Endothelial cell of umbilical vein (primary cell): ENCODE results near the gene RASAL2. TPM values are rescaled to one million over a fixed set of nuclear protein-coding genes. Genes with fewer than 3 reads are reported as not detected.

Experiments used
- BruUV-seq: library from RNA; stranded (reverse); fragments of 400-500 nt; replicated peaks from 2 replicates; lab custom pipeline; 2021; lab: Mats Ljungman, UMichigan
- CTCF ChIA-PET: fragments of 300-600, 350-600 bp; sonication (Branson Sonifier 250); formaldehyde crosslinking; loops from one replicate; lab custom pipeline; 2021; ENCODE audit warnings: antibody characterized with exemption, inconsistent platforms; lab: Charles Lee
- POLR2A ChIA-PET: fragments of 300-600, 350-600 bp; sonication (Branson Sonifier 250); formaldehyde crosslinking; loops from one replicate; lab custom pipeline; 2021; ENCODE audit warnings: antibody characterized with exemption, inconsistent platforms; lab: Charles Lee
- DNase-seq: peaks from one replicate; pipeline ENCODE4 v3.0.0-alpha.2; 2011; ENCODE audit warnings: low read depth, low spot score
- FAIRE-seq: peaks from 2 replicates; lab custom pipeline; 2011; peaks lifted over from hg19 to GRCh38; lab: Jason Lieb, UNC
- H2AFZ ChIP-seq: 2 replicates; pipeline ENCODE4 v1.6.0; 2012; ENCODE audit warnings: low read depth, low read length, control low read depth, inconsistent platforms
- H3K27ac ChIP-seq: 2 replicates; pipeline ENCODE4 v1.5.1; 2011; ENCODE audit warnings: low read depth, mild to moderate bottlenecking, control low read depth, low read length, moderate library complexity; ENCODE audit not compliant: insufficient read depth
- H3K27me3 ChIP-seq, 2 experiments: 2 replicates each; pipeline versions ENCODE4 v1.6.0 to v1.6.1; 2011; ENCODE audit warnings: low read length in 2 of 2, mixed read lengths in 1 of 2; ENCODE audit not compliant: control insufficient read depth in 2 of 2, insufficient read depth in 2 of 2
- H3K36me3 ChIP-seq, 2 experiments: 2 replicates in 1 of 2; 3 replicates in 1 of 2; pipeline ENCODE4 v1.5.1; 2011; ENCODE audit warnings: low read length in 2 of 2, mild to moderate bottlenecking in 1 of 2, moderate library complexity in 1 of 2; ENCODE audit not compliant: control insufficient read depth in 2 of 2, insufficient read depth in 2 of 2; ENCODE audit errors: extremely low read depth in 1 of 2
- H3K4me1 ChIP-seq: 3 replicates; pipeline ENCODE4 v1.5.1; 2011; ENCODE audit warnings: mild to moderate bottlenecking, low read length; ENCODE audit not compliant: control insufficient read depth, insufficient read depth; ENCODE audit errors: extremely low read depth
- H3K4me2 ChIP-seq: 2 replicates; pipeline ENCODE4 v1.6.1; 2011; ENCODE audit warnings: low read length, control low read depth, mixed read lengths; ENCODE audit not compliant: insufficient read depth
- H3K4me3 ChIP-seq, 3 experiments: fragments of 200-600 bp in 1 of 3; sonication (generic), shearing (Covaris generic) in 1 of 3; replicated peaks in 1 of 3; 2 replicates each; pipeline ENCODE4 v1.5.1; 2011 to 2016; ENCODE audit warnings: control low read depth in 3 of 3, low read length in 3 of 3, mild to moderate bottlenecking in 2 of 3, inconsistent platforms in 1 of 3, low read depth in 1 of 3, moderate library complexity in 1 of 3; ENCODE audit not compliant: insufficient read depth in 1 of 3
- H3K79me2 ChIP-seq: 2 replicates; pipeline ENCODE4 v1.6.0; 2012; ENCODE audit warnings: low read length, inconsistent platforms; ENCODE audit not compliant: control insufficient read depth, insufficient read depth
- H3K9ac ChIP-seq: replicated peaks from 2 replicates; pipeline ENCODE3; 2011; ENCODE audit warnings: low read length, control low read depth; ENCODE audit not compliant: insufficient read depth; ENCODE audit errors: extremely low read depth
- H3K9me1 ChIP-seq: replicated peaks from 3 replicates; pipeline ENCODE4 v1.6.0; 2011; ENCODE audit warnings: mild to moderate bottlenecking, low read length; ENCODE audit not compliant: control insufficient read depth, insufficient read depth; ENCODE audit errors: extremely low read depth
- H3K9me3 ChIP-seq: replicated peaks from 2 replicates; pipeline ENCODE4 v1.5.1; 2012; ENCODE audit warnings: low read length, inconsistent platforms; ENCODE audit not compliant: control insufficient read depth, insufficient read depth
- H4K20me1 ChIP-seq: replicated peaks from 2 replicates; pipeline ENCODE3; 2011; ENCODE audit warnings: mild to moderate bottlenecking, low read length; ENCODE audit not compliant: control insufficient read depth, insufficient read depth; ENCODE audit errors: extremely low read depth
- EZH2 ChIP-seq: IDR thresholded peaks from 2 replicates; pipeline ENCODE4 v1.6.1; 2012; ENCODE audit warnings: borderline replicate concordance, low read depth, mild to moderate bottlenecking, moderate library complexity, low read length, inconsistent platforms; ENCODE audit not compliant: severe bottlenecking
- FOS ChIP-seq: IDR thresholded peaks from 2 replicates; pipeline ENCODE4 v1.6.1; 2011; ENCODE audit warnings: mild to moderate bottlenecking, low read length, moderate library complexity, borderline replicate concordance; ENCODE audit not compliant: insufficient read depth
- JUN ChIP-seq: IDR thresholded peaks from 2 replicates; pipeline ENCODE4 v1.6.1; 2011; ENCODE audit warnings: borderline replicate concordance, low read depth; ENCODE audit not compliant: insufficient read length, insufficient read depth
- MAX ChIP-seq: IDR thresholded peaks from 2 replicates; pipeline ENCODE4 v1.6.1; 2011; ENCODE audit not compliant: insufficient read depth, insufficient read length
- POLR2A ChIP-seq: IDR thresholded peaks from 2 replicates; pipeline ENCODE4 v1.6.1; 2012; ENCODE audit warnings: low read depth, mild to moderate bottlenecking, control low read depth, low read length
- POLR2AphosphoS5 ChIP-seq: IDR thresholded peaks from 2 replicates; pipeline ENCODE4 v1.6.1; 2012; ENCODE audit warnings: low read depth, mild to moderate bottlenecking, control low read depth, low read length, moderate library complexity; ENCODE audit not compliant: insufficient read depth
- dilution Hi-C: fragments of 300-500 bp; cut with MboI; formaldehyde crosslinking; loops from one replicate; pipeline ENCODE4 v1.15.0; 2019; ENCODE audit warnings: low sequenced_read_pairs; ENCODE audit not compliant: extremely low pct_ligation_motif_present
- intact Hi-C: fragments of 100-400 bp; cut with micrococcal nuclease; formaldehyde crosslinking; loops from one replicate; pipeline ENCODE4 v1.10.0; 2022
- polyA plus RNA-seq, 4 experiments: library from polyadenylated mRNA; depleted of rRNA in 3 of 4; stranded (reverse) in 3 of 4; unstranded in 1 of 4; fragments of >200 nt; gene quantifications; 2 replicates each; pipeline versions ENCODE4 v1.2.1 to v1.2.3, GENCODE V29; 2011 to 2012; ENCODE audit warnings: missing spikeins in 1 of 4
- total RNA-seq: library from RNA; stranded (reverse); gene quantifications from 2 replicates; pipeline ENCODE4 v1.2.3, GENCODE V29; 2021
- TF ChIP-seq, protein P1 (sequence below), 2 donors: IDR thresholded peaks; 1 replicate in 1 of 2; 2 replicates in 1 of 2; pipeline ENCODE4 v1.5.1; 2011; ENCODE audit warnings: low read length in 2 of 2, mild to moderate bottlenecking in 2 of 2, moderate library complexity in 2 of 2, control low read depth in 1 of 2, inconsistent platforms in 1 of 2, low read depth in 1 of 2; ENCODE audit not compliant: insufficient read depth in 1 of 2; ENCODE audit errors: extremely low read depth in 1 of 2

RASAL2 gene
- total and polyA plus RNA-seq, 2 donors (not counting 3 experiments of a cell fraction or from before 2014, with no cell fraction given) = 12.5 to 15.5 TPM

DNA sequence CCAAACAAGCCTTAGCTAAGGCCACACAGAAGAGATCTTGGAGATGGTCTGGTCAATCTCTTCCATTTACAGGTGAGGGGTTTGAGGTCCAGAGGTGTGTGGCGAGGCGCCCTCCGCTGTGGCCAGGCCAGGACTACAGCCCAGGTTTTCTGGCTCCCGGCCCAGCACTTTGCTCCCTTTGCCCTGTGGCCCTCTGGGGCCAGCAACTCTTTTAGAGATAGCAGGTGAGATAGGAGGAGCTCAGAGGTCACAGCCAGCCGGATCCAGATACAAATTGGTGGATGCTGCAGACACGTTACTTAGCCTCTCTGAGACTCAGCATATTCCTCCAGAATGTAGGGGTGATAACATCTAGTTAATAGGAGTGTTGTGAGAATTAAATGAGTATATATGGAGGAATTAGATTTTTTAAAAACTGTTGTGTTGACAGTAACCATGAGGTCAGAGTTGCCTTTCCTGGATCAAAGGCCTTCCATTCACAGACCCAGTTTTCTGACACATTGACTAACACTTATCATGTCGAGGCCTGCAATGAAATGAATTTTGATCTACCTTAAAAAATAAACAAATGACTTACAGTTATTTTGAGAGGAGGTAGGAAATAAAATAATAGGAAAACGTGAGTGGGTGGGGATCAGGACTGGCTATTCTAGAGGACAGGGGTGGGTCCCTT, 435.6 kb downstream of the RASAL2 start:
- no peaks in the 10 kb centered on the region for H3K36me3 ChIP-seq
- TF ChIP-seq EZH2 (no peak), FOS (no peak), JUN (no peak), MAX (no peak), POLR2A (no peak), POLR2AphosphoS5 (no peak)
- TF ChIP-seq, protein P1, sequence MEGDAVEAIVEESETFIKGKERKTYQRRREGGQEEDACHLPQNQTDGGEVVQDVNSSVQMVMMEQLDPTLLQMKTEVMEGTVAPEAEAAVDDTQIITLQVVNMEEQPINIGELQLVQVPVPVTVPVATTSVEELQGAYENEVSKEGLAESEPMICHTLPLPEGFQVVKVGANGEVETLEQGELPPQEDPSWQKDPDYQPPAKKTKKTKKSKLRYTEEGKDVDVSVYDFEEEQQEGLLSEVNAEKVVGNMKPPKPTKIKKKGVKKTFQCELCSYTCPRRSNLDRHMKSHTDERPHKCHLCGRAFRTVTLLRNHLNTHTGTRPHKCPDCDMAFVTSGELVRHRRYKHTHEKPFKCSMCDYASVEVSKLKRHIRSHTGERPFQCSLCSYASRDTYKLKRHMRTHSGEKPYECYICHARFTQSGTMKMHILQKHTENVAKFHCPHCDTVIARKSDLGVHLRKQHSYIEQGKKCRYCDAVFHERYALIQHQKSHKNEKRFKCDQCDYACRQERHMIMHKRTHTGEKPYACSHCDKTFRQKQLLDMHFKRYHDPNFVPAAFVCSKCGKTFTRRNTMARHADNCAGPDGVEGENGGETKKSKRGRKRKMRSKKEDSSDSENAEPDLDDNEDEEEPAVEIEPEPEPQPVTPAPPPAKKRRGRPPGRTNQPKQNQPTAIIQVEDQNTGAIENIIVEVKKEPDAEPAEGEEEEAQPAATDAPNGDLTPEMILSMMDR (IDR thresholded peaks at IDR 0.05; ENCODE audit: extremely low read depth in 1 of 2, insufficient read depth in 1 of 2, low read depth in 1 of 2, low read length in 2 of 2) = no peak
- no peaks in the 10 kb centered on the region for H4K20me1 ChIP-seq
- dilution Hi-C loops (no loop called here), intact Hi-C loops (loop anchor here (5.0 kb wide), 1 partner anchor 553 kb away; the partner anchor contains the start of gene TOR3A)
- H2AFZ ChIP-seq = no peak overlapping the region
- H3K9ac ChIP-seq = no peak overlapping the region
- CTCF ChIA-PET = interaction anchor here (1.2 to 14.6 kb wide), 7 partner anchors 26 to 474 kb away, joined by 4 to 349 read pairs (median 16); no protein-coding TSS in a partner anchor
- no peak overlapping the region for H3K4me2 ChIP-seq
- H3K9me3 ChIP-seq = no peaks in the 10 kb centered on the region
- no peak overlapping the region for H3K27ac ChIP-seq
- FAIRE-seq (no peak), DNase-seq (no peak)
- BruUV-seq = no TSS peak
- no peaks in the 10 kb centered on the region for H3K4me1 ChIP-seq
- H3K79me2 ChIP-seq = no peaks in the 10 kb centered on the region
- no peak overlapping the region for H3K4me3 ChIP-seq
- H3K27me3 ChIP-seq = no peaks in the 10 kb centered on the region
- POLR2A ChIA-PET = no interaction called here
- H3K9me1 ChIP-seq = no peaks in the 10 kb centered on the region
